Psoas muscle (tissue), 8 donors: ENCODE results near the gene MYL5. TPM values are rescaled to one million over a fixed set of nuclear protein-coding genes. Genes with fewer than 3 reads are reported as not detected.

Source experiments
- ATAC-seq, 4 donors: fragments of 200-7000 bp; cut with Tn5 transposase; one replicate each; pipeline ENCODE4 v1.9.1; 2020; ENCODE audit warnings: moderate library complexity in 3 of 4, mild to moderate bottlenecking in 2 of 4
- DNase-seq, 2 donors: peaks; one replicate each; pipeline ENCODE4 v3.0.0-alpha.2; 2020
- H3K27ac ChIP-seq: fragments of 200-600 bp; one replicate; pipeline ENCODE4 v1.8.0; 2022
- H3K27me3 ChIP-seq, 3 donors: fragments of 200-600 bp in 1 of 3; one replicate each; pipeline versions ENCODE4 v1.6.1 to v1.8.0; 2013 to 2022; ENCODE audit warnings: low read length in 2 of 3, mild to moderate bottlenecking in 2 of 3, moderate library complexity in 1 of 3; ENCODE audit not compliant: insufficient read depth in 3 of 3
- H3K36me3 ChIP-seq, 2 donors: fragments of 200-600 bp in 1 of 2; one replicate each; pipeline versions ENCODE4 v1.6.1 to v1.8.0; 2013 to 2022; ENCODE audit warnings: low read depth in 1 of 2, mild to moderate bottlenecking in 1 of 2, moderate library complexity in 1 of 2; ENCODE audit not compliant: insufficient read depth in 1 of 2
- H3K4me1 ChIP-seq: fragments of 200-600 bp; one replicate; pipeline ENCODE4 v1.8.0; 2022
- H3K4me3 ChIP-seq: fragments of 200-600 bp; one replicate; pipeline ENCODE4 v1.8.0; 2022; ENCODE audit warnings: mild to moderate bottlenecking
- H3K9me3 ChIP-seq: fragments of 200-600 bp; one replicate; pipeline ENCODE4 v1.8.0; 2022
- WGBS, 3 donors: extraction: QIAGEN DNeasy Blood & Tissue Kit; methylation state at CpG; one replicate each; pipeline versions ENCODE4 v1.1.6 to v1.1.7; 2013; 5-methylcytosine and 5-hydroxymethylcytosine counted together
- intact Hi-C, 2 donors: fragments of 100-400 bp; cut with DNase I; formaldehyde crosslinking; loops; one replicate each; pipeline versions ENCODE4 v1.11.0 to v1.14.2; 2022
- polyA plus RNA-seq, 3 donors: library from polyadenylated mRNA; stranded (reverse); fragments of 200-250 nt; gene quantifications; one replicate each; pipeline ENCODE4 v1.2.3, GENCODE V29; 2013
- total RNA-seq, 4 donors: library from RNA; stranded (reverse); fragmentation: NEBNext Ultra II Directional in 2 of 4; extraction: Animal tissue kit (Norgen Biotek cat#: 25700) in 2 of 4; gene quantifications; one replicate each; pipeline versions ENCODE4 v1.2.1 to v1.2.4, GENCODE V29; 2021 to 2023
- TF ChIP-seq, protein P1 (sequence below): fragments of 200-600 bp; IDR thresholded peaks from one replicate; pipeline ENCODE4 v1.8.0; 2022; ENCODE audit warnings: antibody characterized with exemption
- donor health status: healthy with polysubstance abuse.
- donor health status: DM: no; HTN: no; CAD: no; lungs with moderate emphysema.
- donor health status: Bipolar disorder and iron deficiency.
- donor health status: healthy.
- donor health status: DM: yes; HTN: yes; CAD: no.
- donor health status: DM: no; HTN: no; CAD: no.
- donor health status: DM: no; HTN: no; CAD: no.
- donor health status: DM: yes; HTN: yes; CAD: no.

Gene MYL5
- total and polyA plus RNA-seq, 7 donors: 2.0 to 11.2 (median 5.4) TPM

DNA sequence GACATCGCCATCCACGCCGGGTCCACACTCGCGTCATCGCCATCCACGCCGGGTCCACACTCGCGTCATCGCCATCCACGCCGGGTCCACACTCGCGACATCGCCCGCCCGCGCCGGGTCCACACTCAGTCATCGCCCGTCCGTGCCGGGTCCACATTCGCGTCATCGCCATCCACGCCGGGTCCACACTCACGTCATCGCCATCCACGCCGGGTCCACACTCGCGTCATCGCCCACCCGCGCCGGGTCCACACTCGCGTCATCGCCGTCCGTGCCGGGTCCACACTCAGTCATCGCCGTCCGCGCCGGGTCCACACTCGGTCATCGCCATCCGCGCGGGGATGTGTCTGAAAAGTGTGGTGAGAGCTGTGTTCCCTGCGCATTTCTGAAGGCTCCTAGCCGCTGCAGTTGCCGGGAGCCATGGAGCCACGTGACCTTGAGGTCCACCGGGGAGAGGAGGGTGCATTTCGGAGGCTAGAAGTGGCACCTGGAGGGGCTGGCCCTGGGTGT, 48.6 kb downstream of the MYL5 start:
- ATAC-seq (no peak), DNase-seq (no peak)
- WGBS, 3 donors: 96 to 97% (median 96%) methylated on average over 59 to 61 of the region's 61 CpGs
- Histone ChIP-seq H3K36me3 (no peaks in the 10 kb centered on the region), H3K4me3 (no peak overlapping the region), H3K9me3 (no peaks in the 10 kb centered on the region), H3K4me1 (no peaks in the 10 kb centered on the region), H3K27me3 (no peaks in the 10 kb centered on the region), H3K27ac (no peak overlapping the region)
- TF ChIP-seq, protein P1, sequence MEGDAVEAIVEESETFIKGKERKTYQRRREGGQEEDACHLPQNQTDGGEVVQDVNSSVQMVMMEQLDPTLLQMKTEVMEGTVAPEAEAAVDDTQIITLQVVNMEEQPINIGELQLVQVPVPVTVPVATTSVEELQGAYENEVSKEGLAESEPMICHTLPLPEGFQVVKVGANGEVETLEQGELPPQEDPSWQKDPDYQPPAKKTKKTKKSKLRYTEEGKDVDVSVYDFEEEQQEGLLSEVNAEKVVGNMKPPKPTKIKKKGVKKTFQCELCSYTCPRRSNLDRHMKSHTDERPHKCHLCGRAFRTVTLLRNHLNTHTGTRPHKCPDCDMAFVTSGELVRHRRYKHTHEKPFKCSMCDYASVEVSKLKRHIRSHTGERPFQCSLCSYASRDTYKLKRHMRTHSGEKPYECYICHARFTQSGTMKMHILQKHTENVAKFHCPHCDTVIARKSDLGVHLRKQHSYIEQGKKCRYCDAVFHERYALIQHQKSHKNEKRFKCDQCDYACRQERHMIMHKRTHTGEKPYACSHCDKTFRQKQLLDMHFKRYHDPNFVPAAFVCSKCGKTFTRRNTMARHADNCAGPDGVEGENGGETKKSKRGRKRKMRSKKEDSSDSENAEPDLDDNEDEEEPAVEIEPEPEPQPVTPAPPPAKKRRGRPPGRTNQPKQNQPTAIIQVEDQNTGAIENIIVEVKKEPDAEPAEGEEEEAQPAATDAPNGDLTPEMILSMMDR: no peak
- intact Hi-C loops: no loop called here

DNA sequence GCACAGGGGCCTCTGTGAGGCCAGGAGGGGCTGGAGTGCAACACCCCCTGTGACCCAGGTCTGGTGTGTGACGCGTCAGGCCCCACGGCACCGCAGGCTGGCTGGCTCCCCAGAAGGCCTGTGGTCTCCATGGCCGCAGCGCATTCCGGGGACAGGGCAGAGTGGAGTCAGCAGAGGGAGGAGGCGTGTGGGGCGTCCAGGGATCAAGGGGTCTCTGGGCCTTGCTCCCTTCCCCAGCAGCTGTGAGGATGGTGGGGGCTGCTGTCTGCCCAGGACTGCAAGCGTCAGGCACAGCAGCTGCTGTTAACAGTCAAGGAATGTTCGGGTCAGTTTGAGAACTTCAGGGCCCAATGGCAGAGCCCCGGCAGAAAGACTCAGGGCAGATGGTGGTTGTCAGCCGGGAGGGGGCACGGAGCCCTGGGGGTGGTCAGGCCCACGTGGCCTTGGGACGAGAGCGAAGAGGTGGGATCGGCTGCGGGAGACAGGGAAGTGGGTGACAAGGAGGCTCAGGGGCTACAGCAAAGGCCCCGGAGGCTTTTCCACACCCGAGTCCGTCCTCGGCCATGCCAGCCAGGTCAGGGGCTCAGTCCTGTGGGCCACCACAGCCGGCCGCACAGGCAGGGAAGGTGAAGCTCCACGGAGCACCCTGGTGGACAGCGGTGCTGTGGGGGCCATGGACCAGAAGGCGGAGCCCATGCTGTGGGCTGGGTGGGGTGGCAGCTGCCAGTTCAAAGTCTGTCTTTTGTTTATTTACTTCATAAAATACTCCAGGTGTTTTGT, 49.6 kb downstream of the MYL5 start:
- 65 to 75% (median 65%) methylated on average over 27 to 28 of the region's 28 CpGs for WGBS, 3 donors
- H3K4me3 ChIP-seq: no peak overlapping the region
- TF ChIP-seq, protein P1: no peak
- no peaks in the 10 kb centered on the region for H3K9me3 ChIP-seq
- intact Hi-C loops: no loop called here
- DNase-seq: no peak
- H3K36me3 ChIP-seq: no peaks in the 10 kb centered on the region
- H3K4me1 ChIP-seq: no peaks in the 10 kb centered on the region
- no peaks in the 10 kb centered on the region for H3K27me3 ChIP-seq
- ATAC-seq: peak in 3 of 4 donors; percentile 11 to 23 (median 15)
- H3K27ac ChIP-seq: no peak overlapping the region

DNA sequence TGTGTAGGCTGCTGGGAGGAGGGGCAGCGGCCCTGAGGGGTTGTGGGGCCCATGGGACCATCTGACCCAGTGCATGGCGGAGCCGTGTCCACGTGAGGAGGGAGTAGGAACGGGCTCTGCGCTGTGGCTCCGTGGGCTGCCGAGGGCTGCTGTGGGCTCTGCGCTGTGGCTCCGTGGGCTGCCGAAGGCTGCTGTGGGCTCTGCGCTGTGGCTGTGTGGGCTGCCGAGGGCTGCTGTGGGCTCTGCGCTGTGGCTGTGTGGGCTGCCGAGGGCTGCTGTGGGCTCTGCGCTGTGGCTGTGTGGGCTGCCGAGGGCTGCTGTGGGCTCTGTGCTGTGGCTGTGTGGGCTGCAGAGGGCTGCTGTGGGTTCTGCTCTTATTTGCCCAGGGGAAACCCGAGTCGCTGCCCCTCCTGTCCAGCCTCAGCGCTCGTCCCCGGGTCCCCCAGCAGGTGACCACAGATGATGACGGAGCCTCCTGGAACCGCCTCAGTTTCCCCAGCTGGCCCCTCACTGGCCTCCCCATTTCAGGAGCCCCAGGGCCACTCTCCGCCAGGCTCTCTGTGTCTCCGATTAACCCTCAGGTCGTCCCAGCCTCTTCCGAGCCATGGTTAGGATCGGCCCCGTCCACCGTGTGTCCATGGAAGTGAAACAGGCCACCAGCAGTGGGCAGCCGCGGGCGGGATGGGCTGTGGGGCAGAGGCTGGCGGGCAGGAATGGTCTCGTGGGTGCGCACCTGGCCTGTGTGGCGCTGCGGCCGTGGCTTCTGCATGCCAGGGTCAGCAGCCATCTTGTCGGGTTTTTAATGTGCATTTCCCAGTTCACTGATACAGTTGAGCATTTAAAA, 51.3 kb downstream of the MYL5 start:
- TF ChIP-seq, protein P1: peak; percentile 19
- no peak for DNase-seq
- peak; percentile 26 to 65 (median 58) for ATAC-seq
- no peak overlapping the region for H3K4me3 ChIP-seq
- intact Hi-C loops: no loop called here
- no peaks in the 10 kb centered on the region for H3K9me3 ChIP-seq
- H3K27ac ChIP-seq: no peak overlapping the region
- H3K4me1 ChIP-seq: no peaks in the 10 kb centered on the region
- no peaks in the 10 kb centered on the region for H3K36me3 ChIP-seq
- H3K27me3 ChIP-seq: no peaks in the 10 kb centered on the region
- WGBS, 3 donors: 74 to 82% (median 77%) methylated on average over 37 to 41 of the region's 41 CpGs

DNA sequence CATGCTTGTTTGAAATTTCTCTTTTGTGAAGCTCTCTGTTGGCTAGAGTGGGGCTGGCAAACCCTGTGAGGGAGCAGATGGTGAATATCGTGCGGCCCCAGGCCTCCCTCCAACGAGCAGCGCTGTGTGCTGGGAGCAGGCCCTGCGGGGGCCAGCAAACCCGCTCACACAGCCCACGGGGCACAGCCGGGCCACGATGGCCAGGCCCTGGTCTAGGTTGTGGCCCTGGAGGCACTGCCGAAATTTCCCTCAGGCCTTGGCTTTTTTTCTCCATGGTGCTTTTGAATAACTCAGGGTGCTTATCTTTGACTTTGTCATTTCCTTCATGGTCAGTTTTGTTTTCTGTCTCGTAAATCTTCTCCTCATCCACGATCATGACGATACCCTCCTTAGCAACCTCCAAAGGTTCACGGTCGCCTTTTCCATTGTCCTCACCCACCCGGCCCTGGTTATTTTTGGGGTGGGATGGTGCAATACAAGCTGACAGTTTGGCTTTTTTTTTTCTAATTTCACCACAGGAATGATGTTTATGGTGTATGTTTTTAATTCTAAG, 52.0 kb downstream of the MYL5 start:
- Histone ChIP-seq H3K36me3 (no peaks in the 10 kb centered on the region), H3K27me3 (no peaks in the 10 kb centered on the region), H3K4me1 (no peaks in the 10 kb centered on the region), H3K4me3 (no peak overlapping the region), H3K27ac (no peak overlapping the region), H3K9me3 (no peaks in the 10 kb centered on the region)
- ATAC-seq: peak in 3 of 4 donors; percentile 22 to 33 (median 31)
- no peak for DNase-seq
- 40 to 56% (median 45%) methylated on average over 16 of the region's 16 CpGs for WGBS, 3 donors
- TF ChIP-seq, protein P1: no peak
- intact Hi-C loops: no loop called here
